Mononuclear cell (primary cell): Measurements from ENCODE around the gene JPH3. TPM values are rescaled to one million over a fixed set of nuclear protein-coding genes. Genes with fewer than 3 reads are reported as not detected.

Source experiments
- H3K27me3 ChIP-seq: 2 replicates; pipeline ENCODE4 v1.6.0; 2011; ENCODE audit warnings: low read length, control low read depth; ENCODE audit not compliant: insufficient read depth
- H3K4me1 ChIP-seq: 2 replicates; pipeline ENCODE4 v1.5.1; 2011; ENCODE audit warnings: mild to moderate bottlenecking, low read length, control low read depth; ENCODE audit not compliant: insufficient read depth
- H3K4me3 ChIP-seq: 2 replicates; pipeline ENCODE4 v1.5.1; 2011; ENCODE audit warnings: mild to moderate bottlenecking, low read length, moderate library complexity
- H3K9me3 ChIP-seq: 2 replicates; pipeline ENCODE4 v1.5.1; 2011; ENCODE audit warnings: low read depth, mild to moderate bottlenecking, control low read depth, low read length
- total RNA-seq: library from RNA; depleted of rRNA; stranded (reverse); fragments of >200 nt; gene quantifications from one replicate; pipeline ENCODE4 v1.2.3, GENCODE V29; 2012

Gene JPH3
- total RNA-seq, 1 donor: not detected

DNA sequence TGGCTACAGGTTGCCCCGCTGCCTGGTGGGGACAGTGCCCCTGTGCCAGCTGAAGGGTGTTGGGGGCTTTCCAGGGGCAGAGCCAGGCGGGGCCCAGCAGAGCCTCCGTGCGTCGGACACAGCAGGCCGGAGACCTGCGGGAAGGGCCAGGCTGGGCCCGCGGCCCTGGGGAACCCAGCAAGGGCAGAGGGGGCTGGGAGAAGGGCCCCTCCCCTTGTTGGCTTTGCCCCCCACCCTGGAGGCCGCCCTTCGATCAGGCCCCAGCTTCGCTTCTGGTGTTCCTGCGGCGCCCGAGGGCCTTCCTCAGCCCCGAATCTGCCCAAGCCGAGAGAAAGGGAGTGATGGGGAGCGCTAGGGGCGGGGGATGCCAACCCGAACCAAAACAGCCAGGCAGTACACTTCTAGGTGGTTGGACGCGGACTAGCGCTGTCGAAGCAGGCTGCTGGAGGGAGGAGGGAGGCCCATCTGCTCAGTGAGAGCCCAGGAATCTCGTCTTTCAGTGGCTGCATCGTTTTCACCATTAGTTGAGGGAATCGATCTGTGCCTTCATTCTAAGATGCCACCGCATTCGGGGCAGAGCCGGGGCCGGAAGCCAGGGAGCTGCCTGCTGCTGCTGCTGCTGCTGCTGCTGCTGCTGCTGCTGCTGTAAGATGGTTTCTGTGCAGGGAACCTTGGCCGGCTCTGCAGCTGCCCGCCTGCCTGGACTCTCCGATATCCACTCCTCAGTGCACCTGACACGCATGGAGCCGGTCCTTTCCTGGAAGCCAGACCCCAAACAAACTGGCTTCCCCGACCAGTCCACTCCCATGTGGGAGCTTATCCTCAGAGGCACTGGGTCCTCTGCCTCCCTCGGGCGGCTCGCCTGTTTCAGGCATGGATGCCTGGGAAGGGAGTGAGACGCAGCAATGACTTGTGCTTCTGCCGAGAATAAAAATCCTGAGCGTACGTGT lies 1.7 kb downstream of the JPH3 start:
- H3K4me1 ChIP-seq: no peaks in the 10 kb centered on the region
- no peaks in the 10 kb centered on the region for H3K9me3 ChIP-seq
- H3K27me3 ChIP-seq: peaks cover 39% of the 10 kb centered on the region
- no peak overlapping the region for H3K4me3 ChIP-seq

DNA sequence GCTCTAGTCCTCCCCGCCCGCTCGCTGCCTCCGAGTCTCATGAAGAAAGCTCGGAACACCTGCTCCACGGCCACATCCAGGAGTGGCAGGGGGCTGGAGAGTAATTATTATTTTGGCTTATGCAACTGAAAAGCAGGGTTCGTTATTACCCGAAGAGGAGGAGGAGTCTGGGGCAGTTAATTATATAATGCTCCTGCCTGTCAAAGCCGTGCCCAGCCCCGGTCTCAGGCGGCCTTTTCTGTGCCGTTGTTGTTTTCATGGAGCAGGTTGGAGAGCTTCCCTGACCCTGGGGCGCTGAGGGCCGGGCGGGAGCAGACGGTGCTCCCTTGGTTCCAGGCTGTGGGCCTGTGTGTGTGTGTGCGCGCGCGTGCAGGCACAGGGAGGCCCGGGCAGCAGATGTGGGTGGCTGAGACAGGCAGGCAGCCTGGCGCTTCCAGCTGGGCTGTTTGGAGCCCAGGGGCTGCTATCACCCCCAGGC lies 2.4 kb downstream of the JPH3 start:
- no peaks in the 10 kb centered on the region for H3K4me1 ChIP-seq
- no peaks in the 10 kb centered on the region for H3K9me3 ChIP-seq
- peaks cover 35% of the 10 kb centered on the region for H3K27me3 ChIP-seq
- H3K4me3 ChIP-seq: no peak overlapping the region

DNA sequence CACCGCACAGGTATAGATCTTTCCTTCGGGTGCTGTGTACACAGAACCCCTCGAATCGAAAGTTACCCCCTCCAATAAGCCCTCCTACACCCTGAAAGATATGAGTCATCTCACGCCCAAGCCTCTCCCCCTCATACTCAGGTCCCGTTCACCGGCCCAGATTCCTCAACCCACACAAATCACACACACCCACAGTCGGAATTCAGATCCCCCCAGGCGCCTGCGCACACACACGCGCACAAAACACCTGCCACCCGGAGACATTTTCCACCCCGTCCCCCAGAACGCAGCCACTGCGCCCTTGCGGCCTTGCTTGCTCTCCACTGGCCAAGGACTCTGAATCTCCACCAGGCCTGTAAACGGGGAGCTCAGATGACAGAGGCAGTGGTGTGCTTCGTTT lies 4.9 kb downstream of the JPH3 start:
- Histone ChIP-seq H3K4me1 (no peaks in the 10 kb centered on the region), H3K9me3 (no peaks in the 10 kb centered on the region), H3K27me3 (peaks cover 16% of the 10 kb centered on the region), H3K4me3 (no peak overlapping the region)

DNA sequence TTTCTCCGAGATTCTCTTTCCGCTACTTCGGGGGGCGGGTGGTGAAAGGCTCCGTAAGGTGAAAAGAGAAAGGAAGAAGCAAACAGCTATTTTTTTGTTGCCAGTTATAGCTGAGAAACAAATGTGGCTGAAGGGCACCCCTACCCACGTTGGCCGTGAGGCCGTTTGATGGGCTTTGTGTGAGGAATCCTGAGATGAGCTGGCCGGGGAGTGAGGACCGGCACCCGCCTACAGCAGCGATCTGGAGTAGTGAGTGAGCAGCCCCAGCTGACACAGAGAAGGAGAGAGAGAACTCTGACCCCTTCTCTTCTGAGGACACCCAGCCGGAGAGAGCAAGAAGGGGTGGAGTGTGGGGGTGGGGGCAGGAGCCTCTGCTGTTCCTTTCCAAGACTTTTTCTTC lies 5.6 kb downstream of the JPH3 start:
- Histone ChIP-seq H3K9me3 (no peaks in the 10 kb centered on the region), H3K4me1 (no peaks in the 10 kb centered on the region), H3K4me3 (no peak overlapping the region), H3K27me3 (peaks cover 15% of the 10 kb centered on the region)

DNA sequence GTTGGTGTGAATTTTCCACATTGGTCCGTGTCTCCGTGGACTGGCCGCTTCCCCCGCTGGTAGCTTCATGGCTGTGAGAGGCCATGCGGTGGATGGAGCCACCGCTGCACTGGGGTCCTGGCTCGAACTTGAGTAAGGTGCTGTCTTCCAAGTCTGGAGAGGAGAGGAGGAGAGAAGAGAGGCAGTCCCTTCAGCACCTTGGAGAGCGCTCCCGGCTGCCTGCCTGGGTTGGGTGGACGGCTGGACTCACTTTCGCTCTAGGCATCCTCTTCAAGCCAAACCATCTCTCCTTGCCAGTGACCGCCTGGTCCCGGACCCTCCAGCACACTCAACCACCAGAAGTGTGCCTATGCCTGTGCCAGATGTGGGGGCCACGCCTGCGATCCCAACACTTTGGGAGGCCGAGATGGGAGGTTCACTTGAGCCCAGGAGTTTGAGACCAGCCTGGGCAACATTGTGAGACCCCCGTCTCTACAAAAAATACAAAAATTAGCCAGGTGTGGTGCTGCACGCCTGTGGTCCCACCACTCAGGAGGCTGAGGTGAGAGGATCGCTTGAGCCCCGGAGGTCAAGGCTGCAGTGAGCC lies 6.2 kb downstream of the JPH3 start:
- Histone ChIP-seq H3K27me3 (peaks cover 12% of the 10 kb centered on the region), H3K4me3 (no peak overlapping the region), H3K4me1 (no peaks in the 10 kb centered on the region), H3K9me3 (no peaks in the 10 kb centered on the region)

DNA sequence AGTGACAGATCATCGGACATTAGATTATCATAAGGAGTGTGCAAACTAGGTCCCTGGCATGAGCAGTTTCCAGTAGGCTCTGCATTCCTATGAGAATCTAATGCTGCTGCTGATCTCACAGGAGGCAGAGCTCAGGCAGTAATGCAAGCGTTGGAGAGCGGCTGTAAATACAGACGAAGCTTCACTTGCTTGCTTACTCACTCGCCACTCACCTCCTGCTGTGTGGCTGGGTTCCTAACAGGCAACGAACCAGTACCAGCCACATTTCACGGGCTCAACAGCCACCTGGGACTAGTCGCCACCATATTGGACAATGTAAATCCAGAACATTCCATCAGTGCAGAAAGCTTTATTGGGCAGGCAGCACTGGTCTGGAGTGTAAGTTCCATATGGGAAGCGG lies 7.7 kb downstream of the JPH3 start:
- Histone ChIP-seq H3K27me3 (peaks cover 1% of the 10 kb centered on the region), H3K4me3 (no peak overlapping the region), H3K9me3 (no peaks in the 10 kb centered on the region), H3K4me1 (no peaks in the 10 kb centered on the region)

DNA sequence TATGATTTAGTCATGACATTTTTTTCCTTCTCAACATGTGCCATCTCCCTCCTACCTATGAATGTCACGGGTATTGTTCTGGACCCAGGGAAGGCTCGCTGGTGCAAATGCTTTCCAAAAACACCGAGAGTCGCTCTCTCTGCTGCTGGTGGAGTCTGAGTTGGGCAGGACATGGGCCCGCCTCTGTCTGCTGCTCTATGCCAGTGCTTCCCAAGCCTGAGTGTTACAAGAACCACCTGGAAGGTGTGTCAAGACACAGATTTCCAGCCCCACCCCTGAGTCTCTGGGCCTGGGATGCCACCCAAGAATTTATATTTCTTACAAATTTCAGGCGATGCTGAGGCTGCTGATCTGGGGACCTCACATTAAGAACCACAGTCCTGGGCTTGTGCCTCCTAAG lies 9.1 kb downstream of the JPH3 start:
- no peaks in the 10 kb centered on the region for H3K9me3 ChIP-seq

DNA sequence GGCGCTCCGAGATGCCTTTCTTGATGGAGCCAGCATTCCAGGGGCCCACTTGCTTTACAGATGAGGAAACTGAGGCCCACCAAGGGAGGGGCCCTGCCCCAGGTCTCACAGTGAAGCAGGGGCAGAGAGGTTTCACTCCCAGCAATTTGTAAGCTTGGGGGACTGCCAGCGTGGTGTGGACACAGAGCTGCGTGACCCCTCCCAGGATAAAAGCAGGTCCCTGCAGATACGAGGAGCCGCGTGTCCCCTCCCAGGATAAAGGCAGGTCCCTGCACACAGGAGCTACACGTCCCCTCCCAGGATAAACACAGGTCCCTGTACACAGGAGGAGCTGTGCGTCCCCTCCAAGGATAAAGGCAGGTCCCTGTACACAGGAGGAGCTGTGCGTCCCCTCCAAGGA lies 11.7 kb downstream of the JPH3 start:
- H3K27me3 ChIP-seq: no peaks in the 10 kb centered on the region
- H3K4me1 ChIP-seq: no peaks in the 10 kb centered on the region
- H3K4me3 ChIP-seq: no peak overlapping the region
- no peaks in the 10 kb centered on the region for H3K9me3 ChIP-seq

More for the DNA sequence above, 9.1 kb downstream of the JPH3 start:
- H3K4me1 ChIP-seq: no peaks in the 10 kb centered on the region
- H3K4me3 ChIP-seq: no peak overlapping the region
- H3K27me3 ChIP-seq: no peaks in the 10 kb centered on the region

DNA sequence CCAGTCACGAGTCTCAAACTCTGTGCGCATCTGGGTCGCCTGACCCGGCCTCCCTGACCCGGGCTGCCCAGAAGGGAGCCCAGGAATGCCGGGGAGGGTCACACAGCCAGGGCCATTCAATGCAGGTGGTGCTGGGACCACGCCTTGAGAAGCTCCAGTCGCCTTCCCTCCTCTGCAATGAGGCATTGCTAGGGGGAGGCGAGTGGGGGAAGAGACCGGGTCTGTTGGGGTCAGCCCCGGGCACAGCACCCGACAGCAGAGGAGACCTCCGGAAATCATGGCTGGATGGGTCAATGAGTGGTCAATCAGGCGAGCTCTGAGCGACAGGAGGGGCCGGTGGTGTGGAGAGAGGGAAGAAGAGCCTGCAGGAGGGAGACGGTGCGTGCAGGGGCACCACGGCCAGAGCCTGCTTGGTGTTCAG lies 13.3 kb downstream of the JPH3 start:
- H3K27me3 ChIP-seq: no peaks in the 10 kb centered on the region
- no peaks in the 10 kb centered on the region for H3K4me1 ChIP-seq
- no peaks in the 10 kb centered on the region for H3K9me3 ChIP-seq
- no peak overlapping the region for H3K4me3 ChIP-seq

DNA sequence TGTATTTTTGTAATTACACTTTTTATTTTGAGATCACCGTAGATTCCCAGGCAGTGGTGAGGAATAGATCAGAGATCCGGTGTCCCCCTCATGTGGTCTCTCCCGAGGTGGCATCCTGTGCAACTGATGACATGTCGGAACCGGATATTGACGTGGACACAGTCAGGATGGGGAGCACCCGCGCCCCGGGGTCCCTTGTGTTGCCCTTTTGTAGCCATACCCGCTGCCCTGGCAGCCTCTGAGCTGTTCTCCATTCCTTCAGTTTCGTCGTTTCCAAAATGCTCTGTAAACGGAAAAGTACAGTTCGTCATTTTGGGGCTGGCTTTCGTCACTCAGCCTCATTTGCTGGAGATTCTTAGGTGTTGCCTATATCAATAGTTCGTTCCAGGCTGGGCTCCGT lies 14.2 kb downstream of the JPH3 start:
- H3K9me3 ChIP-seq: no peaks in the 10 kb centered on the region
- no peaks in the 10 kb centered on the region for H3K4me1 ChIP-seq
- no peaks in the 10 kb centered on the region for H3K27me3 ChIP-seq
- no peak overlapping the region for H3K4me3 ChIP-seq

DNA sequence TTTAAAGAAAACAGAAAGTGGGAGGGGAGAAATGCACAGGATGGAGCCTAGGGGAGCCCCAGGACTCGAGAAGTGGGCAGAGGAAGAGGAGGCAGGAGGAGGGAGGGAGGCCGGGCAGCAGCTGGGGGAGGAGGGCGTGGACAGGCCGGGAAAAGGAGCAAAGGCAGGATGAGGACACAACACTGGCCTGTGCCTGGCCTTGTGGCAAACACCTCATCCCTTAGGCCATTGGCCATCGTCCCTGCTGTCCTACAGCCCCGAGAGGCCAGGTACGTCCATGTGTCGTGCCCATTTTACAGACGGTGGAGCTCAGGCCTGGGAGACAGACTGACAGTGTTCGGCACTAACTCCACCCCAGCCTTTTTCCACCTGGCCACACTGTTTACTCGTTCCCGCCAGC lies 15.9 kb downstream of the JPH3 start:
- no peaks in the 10 kb centered on the region for H3K9me3 ChIP-seq
- no peaks in the 10 kb centered on the region for H3K27me3 ChIP-seq
- no peaks in the 10 kb centered on the region for H3K4me1 ChIP-seq
- no peak overlapping the region for H3K4me3 ChIP-seq

DNA sequence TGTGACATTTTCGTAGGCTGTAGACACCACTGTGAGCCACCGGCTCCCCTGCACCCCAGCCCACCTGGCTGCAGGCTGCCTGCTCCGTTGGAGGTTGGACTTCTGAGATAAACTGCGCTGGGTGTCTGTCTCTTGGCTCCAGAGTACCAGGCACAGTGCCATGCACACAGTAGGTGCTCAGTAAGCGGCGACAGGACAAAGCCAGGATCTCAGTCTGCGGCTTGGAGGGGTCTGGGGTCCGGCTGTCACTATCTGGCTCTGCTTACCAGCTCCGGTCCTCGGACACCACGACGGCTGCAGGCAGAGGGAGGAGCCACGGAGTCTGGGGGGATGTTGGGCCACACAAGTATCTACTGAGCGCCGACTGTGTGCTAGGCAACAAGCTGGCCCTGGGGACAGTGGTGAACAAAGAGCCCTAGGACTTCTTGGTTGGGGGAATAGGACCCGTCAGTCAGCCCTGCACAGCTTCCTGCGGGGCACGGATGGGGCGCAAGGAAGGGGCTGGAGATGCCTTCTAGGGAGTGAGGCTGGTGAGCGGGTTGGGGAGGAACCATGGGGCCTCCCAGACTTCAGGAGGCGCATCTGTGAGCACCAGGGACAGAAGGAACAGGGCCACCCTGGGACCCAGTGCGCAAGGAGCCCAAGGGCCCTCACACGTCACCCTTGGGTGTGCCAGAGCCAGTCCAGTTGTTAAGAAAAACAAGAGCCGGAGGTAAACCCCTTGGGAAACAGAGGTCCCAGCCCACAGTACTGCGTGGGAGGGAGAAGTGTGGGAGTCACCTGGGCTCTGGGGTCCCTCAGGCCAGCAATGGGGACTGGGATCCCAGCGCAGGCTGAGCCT lies 17.3 kb downstream of the JPH3 start:
- H3K9me3 ChIP-seq: no peaks in the 10 kb centered on the region
- no peaks in the 10 kb centered on the region for H3K4me1 ChIP-seq
- no peak overlapping the region for H3K4me3 ChIP-seq
- H3K27me3 ChIP-seq: no peaks in the 10 kb centered on the region

DNA sequence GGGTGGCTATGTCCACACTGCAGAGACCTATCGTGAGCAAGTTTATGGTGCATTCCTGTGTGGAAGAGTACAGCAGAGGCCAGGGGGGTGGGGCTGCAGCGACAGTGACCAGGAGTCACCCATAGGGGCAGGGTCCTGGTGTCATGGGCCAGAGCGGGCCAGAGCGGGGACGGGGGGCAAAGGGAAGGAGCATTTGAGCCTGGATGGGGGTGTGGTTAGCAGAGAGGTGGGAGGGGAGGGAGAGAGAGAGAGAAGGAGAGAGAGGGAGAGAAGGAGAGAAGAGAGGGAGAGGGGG lies 17.8 kb downstream of the JPH3 start:
- Histone ChIP-seq H3K9me3 (no peaks in the 10 kb centered on the region), H3K4me3 (no peak overlapping the region), H3K4me1 (no peaks in the 10 kb centered on the region), H3K27me3 (no peaks in the 10 kb centered on the region)

DNA sequence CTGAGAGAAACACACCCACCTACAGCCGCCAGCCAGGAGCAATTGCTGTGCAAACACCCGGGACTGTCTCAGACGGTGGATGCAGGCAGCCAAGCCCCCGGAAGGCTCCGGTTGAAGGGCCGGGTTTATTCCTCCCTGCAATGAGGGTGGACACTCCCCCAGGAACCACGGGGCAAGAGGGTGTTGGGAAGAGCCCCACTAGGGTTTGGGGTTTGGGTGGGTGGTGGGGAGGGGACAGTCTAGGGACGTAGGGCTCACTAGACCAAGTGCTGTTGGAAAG lies 19.2 kb downstream of the JPH3 start:
- Histone ChIP-seq H3K4me3 (no peak overlapping the region), H3K9me3 (no peaks in the 10 kb centered on the region), H3K4me1 (no peaks in the 10 kb centered on the region), H3K27me3 (no peaks in the 10 kb centered on the region)

DNA sequence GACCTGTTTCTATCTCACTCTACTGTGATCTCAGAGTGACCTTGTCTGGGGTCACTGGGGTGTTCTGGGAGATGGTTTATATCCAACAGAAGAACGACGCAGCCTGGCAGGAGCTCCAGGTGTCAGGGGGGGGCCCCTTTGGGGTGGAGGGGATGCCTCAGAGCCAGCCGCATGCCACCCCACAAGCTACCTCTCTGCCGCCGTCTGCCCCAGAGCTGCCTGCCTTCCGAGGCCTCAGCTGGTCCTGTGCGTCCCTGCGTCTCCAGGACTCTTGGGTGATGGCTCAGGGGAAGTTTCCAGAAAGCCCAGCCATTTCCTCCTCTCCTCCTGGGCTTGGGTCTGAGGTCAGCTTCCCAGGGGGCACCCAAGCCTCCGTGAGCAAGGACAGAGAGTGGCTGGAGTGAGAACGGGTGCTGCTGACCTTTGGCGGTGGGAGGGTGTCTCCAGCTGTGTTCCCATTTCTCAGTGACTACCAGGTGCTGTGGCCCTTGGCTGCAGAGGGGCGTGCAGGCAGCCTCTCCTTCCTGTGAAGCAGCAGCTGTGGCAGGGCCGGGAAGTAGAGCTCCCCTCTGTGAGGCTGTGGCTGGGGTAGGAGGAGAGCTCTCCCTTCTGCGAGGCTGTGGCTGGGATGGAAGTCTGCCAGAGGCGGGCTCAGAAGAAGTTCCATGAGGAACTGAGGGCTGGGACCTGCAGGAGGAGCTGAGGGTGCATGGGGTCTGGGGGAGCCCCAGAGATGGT lies 19.8 kb downstream of the JPH3 start:
- H3K4me3 ChIP-seq: no peak overlapping the region
- H3K4me1 ChIP-seq: no peaks in the 10 kb centered on the region
- H3K9me3 ChIP-seq: no peaks in the 10 kb centered on the region
- no peaks in the 10 kb centered on the region for H3K27me3 ChIP-seq
